K562 treated with DMSO at 1 percent for 12 hours (cell line): Measurements from ENCODE around the gene RPUSD2. TPM values are rescaled to one million over a fixed set of nuclear protein-coding genes. Genes with fewer than 3 reads are reported as not detected.

Source experiments
- total RNA-seq: library from RNA; unstranded; fragments of 300-600 nt; gene quantifications from 2 replicates; pipeline ENCODE4 v1.2.3, GENCODE V29; 2022; ENCODE audit not compliant: insufficient read depth

Gene RPUSD2
- 9.7 and 11.1 TPM in 2 replicates for total RNA-seq

GRCh38 chr15:40569129-40569953 lies at the start of gene RPUSD2:
Gene RPUSD2 (plus strand): TSS chr15:40569299. CDS start chr15:40569338, 39 bp downstream.

GRCh38 chr15:40564591-40565332 lies 4.3 kb upstream of the RPUSD2 start, which contains the start of gene CCDC32:
Gene CCDC32 (minus strand): TSS chr15:40565042. CDS start chr15:40563015, 2,027 bp downstream.

GRCh38 chr15:40593588-40594428 lies 24.7 kb downstream of the RPUSD2 start, which contains the start of gene KNL1:
Gene KNL1 (plus strand): TSS chr15:40594249. CDS start chr15:40602932, 8,683 bp downstream.

Other genes with a start within 250 kb of the RPUSD2 start
- gene INAFM2, start 245.6 kb upstream of the RPUSD2 start, total RNA-seq, result 14.7 and 22.7 TPM in 2 replicates
- 0.32 and 0.83 TPM in 2 replicates for gene CCDC9B, start 228.4 kb upstream of the RPUSD2 start, total RNA-seq
- not detected in 2 replicates for gene PHGR1, start 218.3 kb upstream of the RPUSD2 start, total RNA-seq
- 0.06 TPM in 1 of 2 replicates, not detected in the other for gene DISP2, start 211.1 kb upstream of the RPUSD2 start, total RNA-seq
- 28.4 and 47.2 TPM in 2 replicates for gene KNSTRN, start 186.6 kb upstream of the RPUSD2 start, total RNA-seq
- gene IVD, start 163.5 kb upstream of the RPUSD2 start, total RNA-seq, result 3.2 and 3.3 TPM in 2 replicates
- gene BAHD1, start 128.3 kb upstream of the RPUSD2 start, total RNA-seq, result 15.2 and 28.2 TPM in 2 replicates
- gene CHST14, start 98.3 kb upstream of the RPUSD2 start, total RNA-seq, result 10.8 and 15.0 TPM in 2 replicates
- 22.0 and 29.8 TPM in 2 replicates for gene CCDC32, start 4.3 kb upstream of the RPUSD2 start, total RNA-seq
- 10.6 and 42.9 TPM in 2 replicates for gene KNL1, start 24.9 kb downstream of the RPUSD2 start, total RNA-seq
- gene RAD51, start 125.9 kb downstream of the RPUSD2 start, total RNA-seq, result 35.0 and 55.7 TPM in 2 replicates
- gene RMDN3, start 186.0 kb downstream of the RPUSD2 start, total RNA-seq, result 32.0 and 38.7 TPM in 2 replicates
- gene GCHFR, start 194.8 kb downstream of the RPUSD2 start, total RNA-seq, result 100 and 135 TPM in 2 replicates
- gene C15orf62, start 200.7 kb downstream of the RPUSD2 start, total RNA-seq, result 3.7 and 6.8 TPM in 2 replicates
- 42.3 and 55.5 TPM in 2 replicates for gene ZFYVE19, start 237.8 kb downstream of the RPUSD2 start, total RNA-seq
- 10.8 and 14.9 TPM in 2 replicates for gene DNAJC17, start 238.2 kb downstream of the RPUSD2 start, total RNA-seq